IMR-90 (cell line): ENCODE results near the gene SNCA. TPM values are rescaled to one million over a fixed set of nuclear protein-coding genes. Genes with fewer than 3 reads are reported as not detected.

ENCODE experiments used
- ATAC-seq: fragments of 200-7000 bp; cut with Tn5 transposase; 2 replicates; pipeline ENCODE4 v1.9.1; 2020; ENCODE audit warnings: low read depth, mild to moderate bottlenecking, moderate library complexity
- BruUV-seq: library from RNA; stranded (reverse); fragments of 400-500 nt; replicated peaks from 2 replicates; lab custom pipeline; 2021; lab: Mats Ljungman, UMichigan
- CTCF ChIA-PET: fragments of 300-600 bp; formaldehyde crosslinking; extraction: SDS; loops from one replicate; lab custom pipeline; 2021; ENCODE audit warnings: antibody characterized with exemption; lab: Yijun Ruan, JAX
- POLR2A ChIA-PET: fragments of 300-600 bp; sonication (Branson Sonifier 250); formaldehyde crosslinking; loops from one replicate; lab custom pipeline; 2022; ENCODE audit warnings: antibody characterized with exemption; ENCODE audit not compliant: unreplicated experiment; lab: Charles Lee
- DNase-seq: peaks from one replicate; pipeline ENCODE4 v3.0.0; 2013
- H2AFZ ChIP-seq: replicated peaks from 2 replicates; pipeline ENCODE3; 2013; ENCODE audit warnings: low read length, mild to moderate bottlenecking; ENCODE audit not compliant: poor library complexity
- H2AK5ac ChIP-seq: 2 replicates; pipeline ENCODE4 v1.6.1; 2013; ENCODE audit warnings: low read depth, low read length, inconsistent platforms
- H2AK9ac ChIP-seq: replicated peaks from 2 replicates; pipeline ENCODE3; 2013; ENCODE audit warnings: mild to moderate bottlenecking, low read depth, low read length, moderate library complexity; ENCODE audit not compliant: poor library complexity
- H2BK120ac ChIP-seq: 2 replicates; pipeline ENCODE4 v1.6.1; 2013; ENCODE audit warnings: low read depth, low read length, inconsistent platforms
- H2BK15ac ChIP-seq: 3 replicates; pipeline ENCODE4 v1.6.1; 2013; ENCODE audit warnings: low read depth, low read length, inconsistent platforms
- H2BK20ac ChIP-seq: 2 replicates; pipeline ENCODE4 v1.6.1; 2013; ENCODE audit warnings: low read depth, mild to moderate bottlenecking, inconsistent platforms, low read length, moderate library complexity
- H2BK5ac ChIP-seq: 2 replicates; pipeline ENCODE4 v1.6.1; 2013; ENCODE audit warnings: mild to moderate bottlenecking, low read depth, low read length, inconsistent platforms; ENCODE audit not compliant: poor library complexity, severe bottlenecking
- H3K14ac ChIP-seq: replicated peaks from 2 replicates; pipeline ENCODE4 v1.6.1; 2013; ENCODE audit warnings: low read depth, low read length, inconsistent platforms
- H3K18ac ChIP-seq: 2 replicates; pipeline ENCODE4 v1.6.1; 2013; ENCODE audit warnings: low read depth, low read length, control low read depth
- H3K23ac ChIP-seq: 2 replicates; pipeline ENCODE4 v1.6.1; 2013; ENCODE audit warnings: low read depth, low read length, inconsistent platforms
- H3K27ac ChIP-seq: 2 replicates; pipeline ENCODE4 v1.5.1; 2013; ENCODE audit warnings: mild to moderate bottlenecking, control low read depth, low read length; ENCODE audit not compliant: insufficient read depth
- H3K27me3 ChIP-seq: 2 replicates; pipeline ENCODE4 v1.6.1; 2013; ENCODE audit warnings: low read length; ENCODE audit not compliant: control insufficient read depth, insufficient read depth
- H3K36me3 ChIP-seq: 2 replicates; pipeline ENCODE4 v1.6.1; 2013; ENCODE audit warnings: low read length, mixed read lengths; ENCODE audit not compliant: control insufficient read depth, insufficient read depth
- H3K4ac ChIP-seq: 2 replicates; pipeline ENCODE4 v1.6.1; 2013; ENCODE audit warnings: low read depth, low read length, inconsistent platforms
- H3K4me1 ChIP-seq: 2 replicates; pipeline ENCODE4 v1.6.1; 2013; ENCODE audit warnings: low read length, mixed read lengths; ENCODE audit not compliant: control insufficient read depth, insufficient read depth
- H3K4me2 ChIP-seq: 2 replicates; pipeline ENCODE4 v1.6.1; 2013; ENCODE audit warnings: low read depth, mild to moderate bottlenecking, control low read depth, low read length, moderate library complexity
- H3K4me3 ChIP-seq: 2 replicates; pipeline ENCODE4 v1.5.1; 2013; ENCODE audit warnings: low read depth, mild to moderate bottlenecking, control low read depth, low read length, moderate library complexity; ENCODE audit not compliant: insufficient read depth
- H3K56ac ChIP-seq: 2 replicates; pipeline ENCODE4 v1.6.1; 2013; ENCODE audit warnings: low read length, inconsistent platforms; ENCODE audit not compliant: insufficient read depth; ENCODE audit errors: extremely low read depth
- H3K79me1 ChIP-seq, 2 experiments: 2 replicates each; pipeline ENCODE4 v1.6.1; 2013; ENCODE audit warnings: low read length in 2 of 2, inconsistent platforms in 1 of 2, low read depth in 1 of 2
- H3K9ac ChIP-seq: 2 replicates; pipeline ENCODE4 v1.6.1; 2013; ENCODE audit warnings: low read depth, low read length, control low read depth
- H3K9me1 ChIP-seq: 2 replicates; pipeline ENCODE4 v1.6.1; 2013; ENCODE audit warnings: low read length, inconsistent platforms; ENCODE audit not compliant: insufficient read depth
- H3K9me3 ChIP-seq: 2 replicates; pipeline ENCODE4 v1.6.1; 2013; ENCODE audit warnings: low read length; ENCODE audit not compliant: control insufficient read depth, insufficient read depth
- H4K20me1 ChIP-seq: 2 replicates; pipeline ENCODE4 v1.6.1; 2013; ENCODE audit warnings: low read length, inconsistent platforms; ENCODE audit not compliant: insufficient read depth
- H4K5ac ChIP-seq: 2 replicates; pipeline ENCODE4 v1.6.1; 2013; ENCODE audit warnings: mild to moderate bottlenecking, low read depth, low read length, control low read depth
- H4K8ac ChIP-seq, 2 experiments: 2 replicates each; pipeline ENCODE4 v1.6.1; 2013; ENCODE audit warnings: low read depth in 2 of 2, low read length in 2 of 2, control low read depth in 1 of 2, inconsistent platforms in 1 of 2
- H4K91ac ChIP-seq: 2 replicates; pipeline ENCODE4 v1.6.1; 2013; ENCODE audit warnings: low read depth, low read length, inconsistent platforms; ENCODE audit not compliant: insufficient read depth
- CEBPB ChIP-seq: IDR thresholded peaks from 2 replicates; pipeline ENCODE4 v1.6.1; 2012; ENCODE audit warnings: low read depth, low read length, improper control_type of control experiment
- CHD1 ChIP-seq: IDR thresholded peaks from 2 replicates; pipeline ENCODE4 v1.6.1; 2012; ENCODE audit warnings: low read depth, low read length, improper control_type of control experiment
- FOS ChIP-seq: fragments of 150-350 bp; IDR thresholded peaks from 2 replicates; pipeline ENCODE4 v1.6.1; 2016; ENCODE audit warnings: low read depth, low read length
- RCOR1 ChIP-seq: IDR thresholded peaks from 2 replicates; pipeline ENCODE4 v1.6.1; 2012; ENCODE audit warnings: mild to moderate bottlenecking, low read length, improper control_type of control experiment; ENCODE audit not compliant: insufficient replicate concordance
- RFX5 ChIP-seq: IDR thresholded peaks from 2 replicates; pipeline ENCODE4 v1.8.0; 2012; ENCODE audit warnings: low read depth, mild to moderate bottlenecking, low read length, moderate library complexity
- SMC3 ChIP-seq: fragments of 150-350 bp; IDR thresholded peaks from 2 replicates; pipeline ENCODE4 v1.6.1; 2016; ENCODE audit warnings: low read depth, mild to moderate bottlenecking, antibody characterized with exemption, low read length, moderate library complexity
- USF2 ChIP-seq: fragments of 150-350 bp; IDR thresholded peaks from 2 replicates; pipeline ENCODE4 v1.6.1; 2017; ENCODE audit warnings: mild to moderate bottlenecking, antibody characterized with exemption, low read length, low read depth
- dilution Hi-C: fragments of 300-500 bp; cut with HindIII; formaldehyde crosslinking; loops from one replicate; pipeline ENCODE4 v1.14.3; 2018; ENCODE audit warnings: low sequenced_read_pairs; ENCODE audit not compliant: unreplicated experiment
- in situ Hi-C: fragments of 300-500 bp; cut with MboI; formaldehyde crosslinking; loops from 3 replicates; pipeline ENCODE4 v1.14.3; 2019; ENCODE audit warnings: low sequenced_read_pairs, inconsistent platforms, mixed read lengths
- intact Hi-C: fragments of 100-400 bp; cut with micrococcal nuclease; formaldehyde crosslinking; loops from 2 replicates; pipeline ENCODE4 v1.10.0; 2022
- polyA plus RNA-seq, 3 experiments: library from polyadenylated mRNA; depleted of rRNA; stranded (reverse); fragments of >200 nt; gene quantifications; 2 replicates each; pipeline ENCODE4 v1.2.3, GENCODE V29; 2012; ENCODE audit warnings: low replicate concordance in 1 of 3
- total RNA-seq: library from RNA; depleted of rRNA; stranded (reverse); fragments of >200 nt; gene quantifications from 2 replicates; pipeline ENCODE4 v1.2.3, GENCODE V29; 2012
- TF ChIP-seq, protein P1 (sequence below): conservative IDR thresholded peaks from 2 replicates; pipeline ENCODE4 v1.5.1; 2012; ENCODE audit warnings: mild to moderate bottlenecking, low read depth, low read length, improper control_type of control experiment

SNCA gene
- total and polyA plus RNA-seq, 2 of the 4 experiments (the other 2 are of a cell fraction), result 0.36 to 0.46 TPM

DNA sequence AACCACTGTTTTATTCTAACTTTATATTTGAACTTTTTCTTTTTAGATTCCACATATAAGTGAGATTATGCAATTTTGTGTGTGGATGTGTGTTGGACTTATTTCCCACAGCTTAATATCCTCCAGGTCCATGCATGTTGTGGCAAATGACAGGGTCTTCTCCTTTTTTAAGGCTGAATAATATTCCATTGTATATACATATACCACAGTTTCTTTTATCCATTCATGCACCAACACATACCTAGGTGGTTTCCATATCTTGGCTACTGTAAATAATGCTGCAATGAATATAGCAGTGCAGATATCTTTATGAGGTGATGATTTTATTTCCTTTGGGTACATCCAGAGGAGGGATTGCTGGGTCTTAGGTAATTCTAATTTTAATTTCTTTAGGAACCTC lies 69.0 kb downstream of the SNCA start:
- Histone ChIP-seq H4K20me1 (no peaks in the 10 kb centered on the region), H2AFZ (no peak overlapping the region), H4K91ac (no peak overlapping the region), H3K79me1 (no peaks in the 10 kb centered on the region), H2BK20ac (no peak overlapping the region), H2AK9ac (no peak overlapping the region), H4K5ac (no peak overlapping the region), H2BK15ac (no peak overlapping the region), H3K27ac (no peak overlapping the region), H3K9me3 (no peaks in the 10 kb centered on the region), H3K18ac (no peak overlapping the region), H3K14ac (no peak overlapping the region), H3K4me1 (no peaks in the 10 kb centered on the region), H2BK120ac (no peak overlapping the region), H3K27me3 (no peaks in the 10 kb centered on the region), H3K36me3 (no peaks in the 10 kb centered on the region), H2AK5ac (no peak overlapping the region), H3K23ac (no peak overlapping the region), H3K4me2 (no peak overlapping the region), H3K4ac (no peak overlapping the region), H3K9ac (no peak overlapping the region), H3K4me3 (no peak overlapping the region), H2BK5ac (no peak overlapping the region), H3K9me1 (no peaks in the 10 kb centered on the region), H4K8ac (no peak overlapping the region), H3K56ac (no peak overlapping the region)
- ATAC-seq, result no peak
- dilution Hi-C loops, result no loop called here
- in situ Hi-C loops, result no loop called here
- BruUV-seq, result no TSS peak
- ChIA-PET CTCF (interaction anchor here (0.6 kb wide), 1 partner anchor 585 kb away, joined by 7 read pairs; no protein-coding TSS in a partner anchor), POLR2A (no interaction called here)
- intact Hi-C loops, result no loop called here
- TF ChIP-seq SMC3 (no peak), USF2 (no peak), RCOR1 (no peak), FOS (no peak), RFX5 (no peak), CEBPB (no peak), CHD1 (no peak)
- TF ChIP-seq, protein P1, sequence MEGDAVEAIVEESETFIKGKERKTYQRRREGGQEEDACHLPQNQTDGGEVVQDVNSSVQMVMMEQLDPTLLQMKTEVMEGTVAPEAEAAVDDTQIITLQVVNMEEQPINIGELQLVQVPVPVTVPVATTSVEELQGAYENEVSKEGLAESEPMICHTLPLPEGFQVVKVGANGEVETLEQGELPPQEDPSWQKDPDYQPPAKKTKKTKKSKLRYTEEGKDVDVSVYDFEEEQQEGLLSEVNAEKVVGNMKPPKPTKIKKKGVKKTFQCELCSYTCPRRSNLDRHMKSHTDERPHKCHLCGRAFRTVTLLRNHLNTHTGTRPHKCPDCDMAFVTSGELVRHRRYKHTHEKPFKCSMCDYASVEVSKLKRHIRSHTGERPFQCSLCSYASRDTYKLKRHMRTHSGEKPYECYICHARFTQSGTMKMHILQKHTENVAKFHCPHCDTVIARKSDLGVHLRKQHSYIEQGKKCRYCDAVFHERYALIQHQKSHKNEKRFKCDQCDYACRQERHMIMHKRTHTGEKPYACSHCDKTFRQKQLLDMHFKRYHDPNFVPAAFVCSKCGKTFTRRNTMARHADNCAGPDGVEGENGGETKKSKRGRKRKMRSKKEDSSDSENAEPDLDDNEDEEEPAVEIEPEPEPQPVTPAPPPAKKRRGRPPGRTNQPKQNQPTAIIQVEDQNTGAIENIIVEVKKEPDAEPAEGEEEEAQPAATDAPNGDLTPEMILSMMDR, result no peak
- DNase-seq, result no peak
